LoVo (cell line): ENCODE data around the gene SPON1.
"Not testable (repeated sequence)": the region's sequence is repeated elsewhere in the genome, so short reads cannot be mapped to it uniquely, and the experiment has no call there.

ENCODE experiments used
- DNase-seq: peaks from one replicate; pipeline ENCODE4 v3.0.0-alpha.2; 2016; ENCODE audit warnings: low spot score

The SPON1 gene

GRCh38 chr11:14244926-14245325, 282.4 kb downstream of the SPON1 start:
- no peak for DNase-seq

DNA sequence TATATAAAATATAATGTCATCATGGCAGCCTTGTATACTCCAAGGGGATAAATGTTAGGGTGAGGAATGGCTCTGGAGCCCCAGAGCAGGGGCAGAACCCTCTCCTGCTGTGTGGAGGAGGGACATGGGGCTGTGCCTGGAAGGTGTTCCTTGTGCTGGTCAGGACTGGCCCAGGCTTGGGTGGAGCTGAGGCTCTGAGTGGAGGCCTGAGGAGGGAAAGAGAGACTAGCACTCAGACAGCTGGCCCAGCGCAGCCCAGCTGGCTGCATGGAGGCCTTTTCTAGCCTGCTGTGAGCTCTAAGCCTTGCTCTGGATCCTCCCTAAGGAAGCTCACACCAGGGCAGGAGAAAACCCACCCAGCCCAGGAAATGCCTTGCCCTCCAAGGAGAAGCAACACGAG, 282.9 kb downstream of the SPON1 start:
- DNase-seq, result no peak

DNA sequence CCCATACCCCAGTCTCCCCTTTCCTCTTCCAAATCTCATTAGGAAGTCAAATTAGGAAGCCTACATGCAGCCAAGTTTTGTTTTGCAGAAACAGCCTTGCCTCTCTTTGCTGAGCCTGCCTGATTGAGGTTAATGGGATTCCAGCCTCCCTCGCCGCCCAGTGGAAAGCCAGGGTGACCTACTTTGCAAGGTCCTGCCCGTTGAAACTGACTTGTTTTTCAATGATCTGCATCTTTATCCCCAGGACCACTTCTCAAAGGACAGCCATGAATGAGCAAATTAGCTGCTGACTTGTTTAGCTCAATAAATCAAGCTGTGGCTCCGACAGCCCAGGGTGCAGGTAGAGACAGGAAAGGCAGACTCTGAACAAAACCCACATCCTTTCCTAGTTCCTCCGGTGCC, 286.1 kb downstream of the SPON1 start:
- DNase-seq, result no peak

DNA sequence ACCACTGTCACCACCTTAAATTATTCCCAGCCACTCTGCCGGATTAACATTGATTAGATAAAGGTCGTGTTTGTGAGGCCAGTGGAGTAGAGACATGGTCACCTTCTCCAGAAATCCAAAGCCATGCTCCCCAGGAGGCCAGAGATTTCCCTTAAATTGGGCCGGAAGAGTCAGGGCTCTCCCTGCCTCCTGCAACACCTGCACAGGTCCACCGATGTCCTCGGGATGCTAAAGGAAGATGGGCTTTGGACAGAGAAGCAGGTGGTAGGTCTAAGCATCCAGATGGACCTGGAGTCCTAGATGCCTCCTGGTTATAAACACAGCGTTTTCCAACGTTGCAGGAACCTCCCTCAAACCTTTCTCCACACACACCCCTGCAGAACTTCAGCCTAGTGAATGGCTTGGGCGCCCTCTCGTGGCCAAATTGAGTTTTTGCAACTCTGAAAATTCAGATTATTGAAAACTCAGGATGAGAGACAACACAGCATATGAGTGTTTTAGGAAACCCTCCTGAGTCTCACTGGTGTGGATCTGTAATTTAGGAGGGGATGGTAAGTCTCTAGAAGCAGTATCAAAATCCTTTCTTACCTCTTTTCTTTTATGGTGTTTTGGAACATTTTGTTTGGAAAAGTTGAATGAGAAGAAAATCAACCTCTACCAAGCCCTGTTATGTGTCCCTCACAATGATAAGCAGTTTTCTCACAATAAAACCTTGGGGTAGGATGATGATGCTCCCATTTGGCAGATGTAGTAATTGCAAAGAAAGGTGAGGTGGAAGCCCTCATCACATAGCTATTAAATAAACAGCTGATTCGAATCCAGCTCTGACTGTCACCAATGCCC, 286.8 kb downstream of the SPON1 start:
- peak; percentile 63 for DNase-seq

- no peak for DNase-seq
Observed at GRCh38 chr11:14251754-14252153, 289.2 kb downstream of the SPON1 start.

DNA sequence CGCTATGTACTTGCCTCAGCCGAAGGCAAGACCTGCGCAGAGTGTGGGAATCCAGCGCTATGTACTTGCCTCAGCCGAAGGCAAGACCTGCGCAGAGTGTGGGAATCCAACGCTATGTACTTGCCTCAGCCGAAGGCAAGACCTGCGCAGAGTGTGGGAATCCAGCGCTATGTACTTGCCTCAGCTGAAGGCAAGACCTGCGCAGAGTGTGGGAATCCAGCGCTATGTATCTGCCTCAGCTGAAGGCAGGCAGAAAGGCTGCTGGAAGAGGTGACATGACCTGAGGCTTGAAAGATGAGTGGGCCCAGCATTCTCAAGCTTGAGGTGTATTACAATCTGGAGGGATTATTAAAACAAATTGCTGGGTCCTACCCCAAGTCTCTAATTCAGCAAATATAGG, 290.0 kb downstream of the SPON1 start:
- not testable (repeated sequence) for DNase-seq

DNA sequence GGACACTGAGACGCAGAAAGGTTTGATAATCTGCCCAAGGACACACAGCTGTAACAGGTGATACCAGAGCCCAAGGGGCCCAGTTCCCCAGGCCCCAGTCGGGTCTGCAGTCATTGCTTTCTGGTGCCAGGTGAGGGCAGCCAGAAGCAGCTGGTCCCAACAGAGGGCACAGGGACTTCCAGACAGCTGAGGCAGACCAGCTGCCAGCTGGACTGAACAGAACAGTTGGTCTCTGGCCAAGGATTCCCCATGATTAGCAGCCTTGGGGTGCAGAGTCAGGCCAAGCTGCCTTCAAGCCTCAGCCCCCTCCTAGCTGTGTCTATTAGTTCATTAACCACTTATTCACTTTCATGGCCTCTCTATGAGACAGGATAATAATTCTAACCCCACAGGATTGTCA, 290.9 kb downstream of the SPON1 start:
- no peak for DNase-seq

DNA sequence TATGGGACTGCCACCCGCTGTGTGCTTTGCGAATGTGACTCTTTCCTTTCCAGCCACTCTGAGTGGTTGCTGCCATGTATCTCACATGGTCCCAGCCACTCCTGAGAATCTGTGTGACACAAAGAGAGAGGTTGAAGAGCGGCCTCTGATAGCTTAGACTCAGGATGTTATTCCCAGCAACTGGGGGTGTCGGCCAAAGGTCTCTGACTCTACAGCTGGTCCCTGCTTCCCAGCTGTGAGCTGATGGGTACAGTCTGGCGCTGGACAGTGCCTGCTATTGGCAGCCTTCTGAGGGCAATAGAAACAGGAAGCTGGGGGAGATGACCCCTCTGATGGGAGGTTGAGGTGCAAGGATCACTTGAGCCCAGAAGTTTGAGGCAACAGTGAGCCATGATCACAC, 291.3 kb downstream of the SPON1 start:
- DNase-seq, result no peak

DNA sequence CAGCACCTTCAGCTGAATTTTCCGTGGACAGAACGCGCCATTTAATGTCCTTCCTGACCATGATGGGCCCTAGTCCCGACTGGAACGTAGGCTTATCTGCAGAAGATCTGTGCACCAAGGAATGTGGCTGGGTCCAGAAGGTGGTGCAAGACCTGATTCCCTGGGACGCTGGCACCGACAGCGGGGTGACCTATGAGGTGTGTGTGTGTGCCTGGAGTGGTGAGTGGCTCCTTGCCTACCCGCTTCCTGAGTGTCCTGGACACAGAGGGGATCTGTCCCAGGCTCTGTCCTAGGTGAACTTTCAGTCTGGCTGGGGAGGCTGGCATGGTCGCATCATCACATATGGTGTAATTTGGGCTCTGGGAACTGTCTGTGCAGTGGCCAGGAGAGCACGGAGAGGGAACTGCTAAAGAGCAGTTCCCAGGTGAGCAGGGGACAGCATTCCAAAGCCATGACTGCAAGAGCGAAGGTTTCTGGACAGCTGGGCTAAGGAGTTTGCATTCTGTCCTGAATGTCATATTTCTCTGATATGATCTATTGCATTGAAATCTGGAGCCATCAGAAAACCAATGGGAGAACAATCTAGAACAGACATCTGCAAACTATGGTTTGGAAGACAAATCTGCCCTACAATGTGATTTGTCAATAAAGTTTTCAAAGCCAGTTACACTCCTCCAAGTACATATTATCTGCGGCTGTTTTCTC, 292.2 kb downstream of the SPON1 start:
- no peak for DNase-seq

DNA sequence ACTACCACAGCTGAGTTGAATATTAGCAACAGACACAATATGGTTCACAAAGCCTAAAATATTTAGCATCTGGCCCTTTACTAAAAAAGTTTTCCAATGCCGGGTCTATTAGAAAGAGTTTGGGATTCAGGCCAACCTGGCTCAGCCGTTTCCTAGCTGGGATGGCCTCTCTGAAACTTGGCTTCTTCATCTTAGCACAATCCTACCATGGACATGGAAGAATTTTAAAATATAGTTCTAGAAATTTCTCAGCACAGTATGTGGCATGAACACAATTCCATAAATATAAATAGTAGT, 292.7 kb downstream of the SPON1 start:
- DNase-seq, result no peak

- peak; percentile 86 for DNase-seq
Observed at GRCh38 chr11:14258221-14258935, 295.9 kb downstream of the SPON1 start.

- DNase-seq, result no peak
Observed at GRCh38 chr11:14259186-14259784, 296.8 kb downstream of the SPON1 start.

DNA sequence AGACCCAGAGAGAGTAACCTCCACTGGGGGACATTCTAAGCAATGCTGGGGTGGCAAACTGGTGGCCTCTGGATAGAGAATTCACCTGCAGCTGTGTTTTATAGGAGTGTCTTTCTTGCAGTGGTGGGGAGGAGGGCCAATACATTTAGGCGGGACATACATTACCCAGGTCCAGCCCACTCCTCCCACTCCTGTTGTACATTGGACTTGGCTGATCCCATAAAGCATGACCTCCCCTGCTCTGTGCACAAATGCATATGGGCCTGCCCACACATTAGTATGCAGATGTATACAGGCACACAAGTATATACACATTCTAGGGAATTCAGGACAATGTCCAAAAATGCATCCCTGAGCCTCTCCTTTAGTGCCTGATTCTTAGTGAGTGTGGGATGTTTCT, 297.4 kb downstream of the SPON1 start:
- DNase-seq, result no peak

GRCh38 chr11:14261066-14261465, 298.5 kb downstream of the SPON1 start:
- no peak for DNase-seq

DNA sequence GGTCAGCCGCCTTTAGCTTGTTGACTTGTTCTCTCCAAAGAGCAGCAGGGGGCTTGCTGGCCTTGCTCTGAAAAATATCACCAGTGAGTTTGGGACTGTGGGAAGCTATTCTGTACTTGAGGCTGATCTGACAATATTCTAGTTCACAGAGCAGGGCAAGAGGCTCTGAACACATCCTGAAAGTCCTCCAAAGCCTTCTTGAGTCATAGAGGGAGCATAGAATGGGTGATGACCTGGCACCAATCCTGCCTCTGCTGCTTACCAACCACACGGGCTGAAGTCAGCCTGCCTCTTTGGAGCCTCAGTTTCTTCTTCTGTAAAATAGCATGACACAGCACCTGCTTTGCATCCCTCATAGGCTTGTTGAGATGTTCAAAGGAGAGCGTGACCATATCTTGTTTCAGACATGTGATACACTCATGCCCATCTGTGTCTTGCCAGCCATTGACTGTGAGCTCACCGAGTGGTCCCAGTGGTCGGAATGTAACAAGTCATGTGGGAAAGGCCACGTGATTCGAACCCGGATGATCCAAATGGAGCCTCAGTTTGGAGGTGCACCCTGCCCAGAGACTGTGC, 299.8 kb downstream of the SPON1 start:
- DNase-seq, result no peak

GRCh38 chr11:14264966-14265365, 302.4 kb downstream of the SPON1 start:
- no peak for DNase-seq

DNA sequence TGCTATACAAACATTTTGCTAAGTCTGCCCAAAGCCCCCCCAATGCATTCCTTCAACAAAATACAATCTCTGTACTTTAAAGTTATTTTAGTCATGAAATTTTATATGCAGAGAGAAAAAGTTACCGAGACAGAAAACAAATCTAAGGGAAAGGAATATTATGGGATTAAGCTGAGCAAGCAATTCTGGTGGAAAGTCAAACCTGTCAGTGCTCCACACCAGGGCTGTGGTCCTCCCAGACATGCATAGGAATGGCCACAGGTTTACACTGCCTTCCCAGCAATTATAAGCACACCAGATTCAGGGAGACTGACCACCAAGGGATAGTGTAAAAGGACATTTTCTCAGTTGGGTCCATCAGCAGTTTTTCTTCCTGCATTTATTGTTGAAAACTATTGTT, 304.1 kb downstream of the SPON1 start:
- DNase-seq, result no peak

- DNase-seq, result no peak
Observed at GRCh38 chr11:14267861-14268635, 305.5 kb downstream of the SPON1 start.

GRCh38 chr11:14269692-14270573, 307.4 kb downstream of the SPON1 start:
- DNase-seq, result no peak

DNA sequence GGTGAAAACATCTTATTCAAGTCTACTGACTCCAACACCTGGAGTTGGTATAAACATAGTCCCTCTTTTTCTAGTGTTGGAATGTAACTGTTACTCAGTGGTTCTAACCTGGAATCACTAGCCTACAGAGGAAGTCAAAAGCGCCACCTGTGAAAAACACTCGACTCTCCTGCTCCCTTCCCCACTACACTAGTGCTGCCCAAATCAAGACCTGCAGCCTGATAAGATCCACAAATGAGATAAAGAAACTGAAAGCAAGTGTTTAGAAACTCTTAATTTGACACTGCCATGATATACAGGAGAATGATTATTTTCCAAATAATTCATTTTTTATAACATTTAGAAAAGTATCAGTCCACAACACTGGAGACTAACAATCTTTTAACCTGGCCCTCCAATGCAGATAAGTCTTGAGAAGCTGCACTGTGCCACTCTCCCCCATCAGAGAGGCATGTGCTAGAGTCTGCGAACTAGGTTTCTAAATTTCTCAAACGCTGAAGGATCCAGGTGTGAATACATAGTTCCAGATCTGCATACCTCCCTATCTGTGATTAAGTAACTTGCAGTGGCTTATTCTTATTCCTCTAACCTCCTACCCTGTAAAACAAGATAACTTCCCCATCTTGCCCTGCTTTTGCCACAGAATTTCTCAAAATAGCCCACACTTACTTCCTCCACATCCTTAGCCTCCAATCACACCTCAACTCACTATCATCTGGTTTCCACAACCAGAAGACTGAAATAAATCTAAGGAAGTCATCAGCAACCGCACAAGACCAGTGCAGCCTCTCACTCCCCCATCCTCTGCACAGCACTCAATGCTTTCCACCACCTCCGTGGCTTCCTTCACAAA, 308.4 kb downstream of the SPON1 start:
- DNase-seq, result no peak
